ENCODE data around the gene EIPR1. TPM values are rescaled to one million over a fixed set of nuclear protein-coding genes. Genes with fewer than 3 reads are reported as not detected.

EIPR1 gene
- polyA plus RNA-seq, 1 donor from 2014 or later = 138 TPM

DNA sequence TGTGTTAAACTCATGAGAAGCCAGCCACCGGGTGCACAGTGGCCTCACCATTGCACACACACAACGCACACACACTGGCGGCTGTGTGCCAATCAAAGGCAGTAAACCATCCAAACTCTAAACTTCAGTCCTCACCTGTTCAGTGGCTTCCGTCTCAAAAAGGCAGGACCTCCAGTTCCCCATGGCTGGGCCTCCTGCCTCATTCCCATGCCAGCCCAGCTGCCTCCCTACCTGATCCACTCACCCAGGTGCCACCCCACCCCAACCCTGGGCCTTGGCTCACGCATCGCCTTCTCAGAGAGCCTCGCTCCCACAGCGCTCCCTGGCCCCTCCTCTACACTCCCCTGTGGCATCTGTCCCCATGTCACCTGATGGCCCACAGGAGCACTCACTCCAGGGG lies 190.9 kb downstream of the EIPR1 start:
- H3K27ac ChIP-seq (ENCODE audit: low read length) = no peak overlapping the region
- H3K27me3 ChIP-seq (ENCODE audit: insufficient read depth, low read depth, low read length) = no peaks in the 10 kb centered on the region
- no peak overlapping the region for H2AFZ ChIP-seq (ENCODE audit: low read depth, low read length)
- H4K20me1 ChIP-seq (ENCODE audit: insufficient read depth) = no peaks in the 10 kb centered on the region
- H3K79me2 ChIP-seq (replicated peaks; ENCODE audit: insufficient read depth, low read length) = no peaks in the 10 kb centered on the region
- H3K9me3 ChIP-seq (ENCODE audit: low read length) = no peaks in the 10 kb centered on the region
- no peaks in the 10 kb centered on the region for H3F3A ChIP-seq (ENCODE audit: insufficient read depth, low read length, poor library complexity, severe bottlenecking)
- H3K9ac ChIP-seq (ENCODE audit: low read length) = no peak overlapping the region
- no peaks in the 10 kb centered on the region for H3K9me2 ChIP-seq (ENCODE audit: insufficient read depth, low read length)
- H3K4me3 ChIP-seq (ENCODE audit: low read length) = no peak overlapping the region
- no peak for TF ChIP-seq MXI1 (conservative IDR thresholded peaks at IDR 0.05; ENCODE audit: poor library complexity, severe bottlenecking)
- TF ChIP-seq, protein P1, sequence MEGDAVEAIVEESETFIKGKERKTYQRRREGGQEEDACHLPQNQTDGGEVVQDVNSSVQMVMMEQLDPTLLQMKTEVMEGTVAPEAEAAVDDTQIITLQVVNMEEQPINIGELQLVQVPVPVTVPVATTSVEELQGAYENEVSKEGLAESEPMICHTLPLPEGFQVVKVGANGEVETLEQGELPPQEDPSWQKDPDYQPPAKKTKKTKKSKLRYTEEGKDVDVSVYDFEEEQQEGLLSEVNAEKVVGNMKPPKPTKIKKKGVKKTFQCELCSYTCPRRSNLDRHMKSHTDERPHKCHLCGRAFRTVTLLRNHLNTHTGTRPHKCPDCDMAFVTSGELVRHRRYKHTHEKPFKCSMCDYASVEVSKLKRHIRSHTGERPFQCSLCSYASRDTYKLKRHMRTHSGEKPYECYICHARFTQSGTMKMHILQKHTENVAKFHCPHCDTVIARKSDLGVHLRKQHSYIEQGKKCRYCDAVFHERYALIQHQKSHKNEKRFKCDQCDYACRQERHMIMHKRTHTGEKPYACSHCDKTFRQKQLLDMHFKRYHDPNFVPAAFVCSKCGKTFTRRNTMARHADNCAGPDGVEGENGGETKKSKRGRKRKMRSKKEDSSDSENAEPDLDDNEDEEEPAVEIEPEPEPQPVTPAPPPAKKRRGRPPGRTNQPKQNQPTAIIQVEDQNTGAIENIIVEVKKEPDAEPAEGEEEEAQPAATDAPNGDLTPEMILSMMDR (IDR thresholded peaks at IDR 0.05; ENCODE audit: poor library complexity, severe bottlenecking) = no peak
- no peak for TF ChIP-seq TAF1 (IDR thresholded peaks at IDR 0.05; ENCODE audit: low read depth)
- TF ChIP-seq EZH2 (IDR thresholded peaks at IDR 0.05; ENCODE audit: borderline replicate concordance, insufficient read depth, low read length, poor library complexity, severe bottlenecking) = no peak
- no peak for TF ChIP-seq EP300 (conservative IDR thresholded peaks at IDR 0.05; ENCODE audit: poor library complexity, severe bottlenecking)
- no peak for TF ChIP-seq SMC3 (conservative IDR thresholded peaks at IDR 0.05; ENCODE audit: poor library complexity)
- TF ChIP-seq RAD21 (conservative IDR thresholded peaks at IDR 0.05) = no peak
- no peak for TF ChIP-seq POLR2AphosphoS5 (IDR thresholded peaks at IDR 0.05)
- TF ChIP-seq, protein P2, sequence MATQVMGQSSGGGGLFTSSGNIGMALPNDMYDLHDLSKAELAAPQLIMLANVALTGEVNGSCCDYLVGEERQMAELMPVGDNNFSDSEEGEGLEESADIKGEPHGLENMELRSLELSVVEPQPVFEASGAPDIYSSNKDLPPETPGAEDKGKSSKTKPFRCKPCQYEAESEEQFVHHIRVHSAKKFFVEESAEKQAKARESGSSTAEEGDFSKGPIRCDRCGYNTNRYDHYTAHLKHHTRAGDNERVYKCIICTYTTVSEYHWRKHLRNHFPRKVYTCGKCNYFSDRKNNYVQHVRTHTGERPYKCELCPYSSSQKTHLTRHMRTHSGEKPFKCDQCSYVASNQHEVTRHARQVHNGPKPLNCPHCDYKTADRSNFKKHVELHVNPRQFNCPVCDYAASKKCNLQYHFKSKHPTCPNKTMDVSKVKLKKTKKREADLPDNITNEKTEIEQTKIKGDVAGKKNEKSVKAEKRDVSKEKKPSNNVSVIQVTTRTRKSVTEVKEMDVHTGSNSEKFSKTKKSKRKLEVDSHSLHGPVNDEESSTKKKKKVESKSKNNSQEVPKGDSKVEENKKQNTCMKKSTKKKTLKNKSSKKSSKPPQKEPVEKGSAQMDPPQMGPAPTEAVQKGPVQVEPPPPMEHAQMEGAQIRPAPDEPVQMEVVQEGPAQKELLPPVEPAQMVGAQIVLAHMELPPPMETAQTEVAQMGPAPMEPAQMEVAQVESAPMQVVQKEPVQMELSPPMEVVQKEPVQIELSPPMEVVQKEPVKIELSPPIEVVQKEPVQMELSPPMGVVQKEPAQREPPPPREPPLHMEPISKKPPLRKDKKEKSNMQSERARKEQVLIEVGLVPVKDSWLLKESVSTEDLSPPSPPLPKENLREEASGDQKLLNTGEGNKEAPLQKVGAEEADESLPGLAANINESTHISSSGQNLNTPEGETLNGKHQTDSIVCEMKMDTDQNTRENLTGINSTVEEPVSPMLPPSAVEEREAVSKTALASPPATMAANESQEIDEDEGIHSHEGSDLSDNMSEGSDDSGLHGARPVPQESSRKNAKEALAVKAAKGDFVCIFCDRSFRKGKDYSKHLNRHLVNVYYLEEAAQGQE (IDR thresholded peaks at IDR 0.05; ENCODE audit: borderline replicate concordance) = no peak
- H3K4me2 ChIP-seq (ENCODE audit: low read length) = no peak overlapping the region
- no peaks in the 10 kb centered on the region for H3K36me3 ChIP-seq (ENCODE audit: insufficient read depth, low read length)

DNA sequence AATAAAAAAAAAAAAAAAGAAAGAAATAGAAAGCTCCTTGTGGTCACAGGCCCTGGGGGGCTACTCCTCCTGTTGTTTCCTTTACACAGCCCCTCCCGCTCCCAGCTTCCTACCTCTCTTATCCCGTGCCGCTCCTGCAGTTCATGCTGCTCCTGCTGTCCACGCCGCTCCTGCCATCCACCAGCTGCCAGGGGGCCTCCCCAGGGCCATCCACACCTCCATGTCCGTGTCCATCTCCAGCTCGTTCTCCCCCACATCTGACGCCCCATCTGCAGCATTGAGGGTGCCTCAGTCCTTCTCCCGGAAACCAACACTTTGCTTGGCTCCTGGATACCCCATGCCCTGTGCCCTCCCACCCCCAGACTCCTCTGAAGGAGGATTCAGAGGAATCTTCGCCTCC lies 191.7 kb downstream of the EIPR1 start:
- H3F3A ChIP-seq (ENCODE audit: insufficient read depth, low read length, poor library complexity, severe bottlenecking) = no peaks in the 10 kb centered on the region
- no peaks in the 10 kb centered on the region for H4K20me1 ChIP-seq (ENCODE audit: insufficient read depth)
- no peaks in the 10 kb centered on the region for H3K9me2 ChIP-seq (ENCODE audit: insufficient read depth, low read length)
- H3K27me3 ChIP-seq (ENCODE audit: insufficient read depth, low read depth, low read length) = no peaks in the 10 kb centered on the region
- no peak for TF ChIP-seq POLR2AphosphoS5 (IDR thresholded peaks at IDR 0.05)
- TF ChIP-seq TAF1 (IDR thresholded peaks at IDR 0.05; ENCODE audit: low read depth) = no peak
- TF ChIP-seq, protein P1 (IDR thresholded peaks at IDR 0.05; ENCODE audit: poor library complexity, severe bottlenecking) = no peak
- no peak for TF ChIP-seq EZH2 (IDR thresholded peaks at IDR 0.05; ENCODE audit: borderline replicate concordance, insufficient read depth, low read length, poor library complexity, severe bottlenecking)
- TF ChIP-seq MXI1 (conservative IDR thresholded peaks at IDR 0.05; ENCODE audit: poor library complexity, severe bottlenecking) = no peak
- H3K9me3 ChIP-seq (ENCODE audit: low read length) = peaks cover 4% of the 10 kb centered on the region
- no peak overlapping the region for H3K9ac ChIP-seq (ENCODE audit: low read length)
- no peak overlapping the region for H2AFZ ChIP-seq (ENCODE audit: low read depth, low read length)
- no peak overlapping the region for H3K4me3 ChIP-seq (ENCODE audit: low read length)
- H3K79me2 ChIP-seq (replicated peaks; ENCODE audit: insufficient read depth, low read length) = no peaks in the 10 kb centered on the region
- H3K4me2 ChIP-seq (ENCODE audit: low read length) = no peak overlapping the region
- H3K27ac ChIP-seq (ENCODE audit: low read length) = no peak overlapping the region
- no peaks in the 10 kb centered on the region for H3K36me3 ChIP-seq (ENCODE audit: insufficient read depth, low read length)

All from neural cell (in vitro differentiated cells).